H1 (cell line): ENCODE results near the gene DNAAF8. TPM values are rescaled to one million over a fixed set of nuclear protein-coding genes. Genes with fewer than 3 reads are reported as not detected.

Experiments
- CTCF ChIA-PET: fragments of 300-600 bp; sonication (Branson Sonifier 250); formaldehyde crosslinking; loops from one replicate; lab custom pipeline; 2021; ENCODE audit not compliant: partially characterized antibody; lab: Charles Lee
- POLR2A ChIA-PET: fragments of 300-600 bp; sonication (Branson Sonifier 250); formaldehyde crosslinking; loops from one replicate; lab custom pipeline; 2021; ENCODE audit warnings: inconsistent platforms; ENCODE audit not compliant: partially characterized antibody; lab: Charles Lee
- DNase-seq, 2 experiments: peaks; one replicate each; pipeline versions ENCODE4 v3.0.0 to v3.0.0-alpha.2; 2010 to 2022; ENCODE audit warnings: low spot score in 2 of 2, low read depth in 1 of 2, mixed read lengths in 1 of 2
- FAIRE-seq: peaks from 2 replicates; lab custom pipeline; 2011; peaks lifted over from hg19 to GRCh38; lab: Jason Lieb, UNC
- H2AFZ ChIP-seq: 2 replicates; pipeline ENCODE4 v1.8.1; 2012; ENCODE audit warnings: low read length, inconsistent platforms
- H2AK5ac ChIP-seq: 2 replicates; pipeline ENCODE4 v1.6.1; 2013; ENCODE audit warnings: low read depth, low read length
- H2BK120ac ChIP-seq: replicated peaks from 2 replicates; pipeline ENCODE3; 2013; ENCODE audit warnings: low read depth, low read length, inconsistent platforms
- H2BK12ac ChIP-seq: 2 replicates; pipeline ENCODE4 v1.6.1; 2013; ENCODE audit warnings: low read depth, low read length
- H2BK15ac ChIP-seq: 2 replicates; pipeline ENCODE4 v1.6.1; 2013; ENCODE audit warnings: low read length
- H2BK20ac ChIP-seq: 2 replicates; pipeline ENCODE4 v1.6.1; 2013; ENCODE audit warnings: low read length
- H2BK5ac ChIP-seq: 2 replicates; pipeline ENCODE4 v1.6.1; 2013; ENCODE audit warnings: low read depth, low read length
- H3K14ac ChIP-seq: 2 replicates; pipeline ENCODE4 v1.6.1; 2013; ENCODE audit warnings: inconsistent platforms; ENCODE audit not compliant: insufficient read length
- H3K18ac ChIP-seq: 2 replicates; pipeline ENCODE4 v1.6.1; 2013; ENCODE audit warnings: low read length; ENCODE audit errors: extremely low read depth
- H3K23ac ChIP-seq: 2 replicates; pipeline ENCODE4 v1.6.1; 2013; ENCODE audit warnings: inconsistent platforms; ENCODE audit not compliant: insufficient read length
- H3K23me2 ChIP-seq: 2 replicates; pipeline ENCODE4 v1.6.1; 2013; ENCODE audit warnings: low read depth, low read length
- H3K27ac ChIP-seq: 2 replicates; pipeline ENCODE4 v1.6.1; 2011; ENCODE audit warnings: low read depth, low read length, inconsistent platforms
- H3K27me3 ChIP-seq, 4 experiments: replicated peaks in 1 of 4; 1 replicate in 1 of 4; 2 replicates in 3 of 4; pipeline versions ENCODE4 v1.6.1 to v1.8.1; 2011 to 2013; ENCODE audit warnings: low read length in 3 of 4, mild to moderate bottlenecking in 3 of 4, inconsistent platforms in 2 of 4, mixed read lengths in 2 of 4, moderate library complexity in 1 of 4; ENCODE audit not compliant: control insufficient read depth in 3 of 4, insufficient read depth in 3 of 4; ENCODE audit errors: extremely low read depth in 1 of 4
- H3K36me3 ChIP-seq, 4 experiments: 2 replicates each; pipeline versions ENCODE4 v1.6.1 to v1.8.1; 2011 to 2013; ENCODE audit warnings: mild to moderate bottlenecking in 4 of 4, low read length in 3 of 4, moderate library complexity in 2 of 4, control low read depth in 1 of 4, inconsistent platforms in 1 of 4; ENCODE audit not compliant: insufficient read depth in 4 of 4, control insufficient read depth in 2 of 4
- H3K4ac ChIP-seq: replicated peaks from 2 replicates; pipeline ENCODE3; 2013; ENCODE audit warnings: low read length, low read depth, mixed read lengths, inconsistent platforms; ENCODE audit not compliant: insufficient read length
- H3K4me1 ChIP-seq, 4 experiments: replicated peaks in 1 of 4; 1 replicate in 1 of 4; 2 replicates in 3 of 4; pipeline versions ENCODE4 v1.6.1 to v1.8.1; 2011 to 2013; ENCODE audit warnings: low read length in 3 of 4, inconsistent platforms in 2 of 4, mixed read lengths in 1 of 4; ENCODE audit not compliant: insufficient read depth in 4 of 4, control insufficient read depth in 3 of 4
- H3K4me2 ChIP-seq, 2 experiments: 2 replicates each; pipeline versions ENCODE4 v1.6.1 to v1.8.1; 2011 to 2013; ENCODE audit warnings: low read depth in 2 of 2, low read length in 2 of 2, control low read depth in 1 of 2, inconsistent platforms in 1 of 2, mild to moderate bottlenecking in 1 of 2; ENCODE audit not compliant: insufficient read depth in 1 of 2
- H3K4me3 ChIP-seq, 4 experiments: fragments of 200-600, 300-600 bp in 1 of 4; sonication (generic), shearing (Covaris generic), sonication (Bioruptor Twin) in 1 of 4; 2 replicates each; pipeline versions ENCODE4 v1.5.1 to v1.8.1; 2011 to 2016; ENCODE audit warnings: low read length in 4 of 4, low read depth in 3 of 4, control low read depth in 2 of 4, inconsistent platforms in 2 of 4, mild to moderate bottlenecking in 2 of 4, mixed read lengths in 1 of 4, moderate library complexity in 1 of 4; ENCODE audit not compliant: insufficient read depth in 2 of 4; ENCODE audit errors: extremely low read depth in 1 of 4
- H3K56ac ChIP-seq: replicated peaks from 2 replicates; pipeline ENCODE3; 2013; ENCODE audit warnings: low read depth, mild to moderate bottlenecking, mixed read lengths, low read length, inconsistent platforms; ENCODE audit not compliant: insufficient read length
- H3K79me1 ChIP-seq: 2 replicates; pipeline ENCODE4 v1.6.1; 2013; ENCODE audit warnings: low read depth, low read length, control low read depth
- H3K79me2 ChIP-seq, 2 experiments: 2 replicates each; pipeline versions ENCODE4 v1.6.1 to v1.8.1; 2012 to 2013; ENCODE audit warnings: low read length in 2 of 2, mild to moderate bottlenecking in 2 of 2, inconsistent platforms in 1 of 2; ENCODE audit not compliant: insufficient read depth in 2 of 2, control insufficient read depth in 1 of 2
- H3K9ac ChIP-seq, 4 experiments: replicated peaks in 1 of 4; 1 replicate in 1 of 4; 2 replicates in 3 of 4; pipeline versions ENCODE4 v1.6.1 to v1.8.1; 2011 to 2013; ENCODE audit warnings: low read depth in 3 of 4, low read length in 3 of 4, control low read depth in 2 of 4, mild to moderate bottlenecking in 2 of 4, moderate library complexity in 2 of 4, inconsistent platforms in 1 of 4; ENCODE audit errors: extremely low read depth in 1 of 4
- H3K9me3 ChIP-seq, 2 experiments: 2 replicates each; pipeline versions ENCODE4 v1.6.1 to v1.8.1; 2012 to 2013; ENCODE audit warnings: mild to moderate bottlenecking in 2 of 2, moderate library complexity in 2 of 2, control low read depth in 1 of 2, inconsistent platforms in 1 of 2, low read depth in 1 of 2, low read length in 1 of 2, mixed read lengths in 1 of 2; ENCODE audit not compliant: insufficient read depth in 2 of 2
- H4K20me1 ChIP-seq, 2 experiments: replicated peaks in 1 of 2; 2 replicates each; pipeline versions ENCODE3 to v1.8.1; 2011 to 2013; ENCODE audit warnings: inconsistent platforms in 2 of 2, low read length in 2 of 2, mild to moderate bottlenecking in 1 of 2; ENCODE audit not compliant: insufficient read depth in 2 of 2, control insufficient read depth in 1 of 2
- H4K5ac ChIP-seq: 2 replicates; pipeline ENCODE4 v1.6.1; 2013; ENCODE audit warnings: low read length, low read depth, mixed read lengths, inconsistent platforms; ENCODE audit not compliant: insufficient read length
- H4K8ac ChIP-seq: 2 replicates; pipeline ENCODE4 v1.8.0; 2013; ENCODE audit warnings: mild to moderate bottlenecking, moderate library complexity, low read length, inconsistent platforms; ENCODE audit not compliant: insufficient read depth; ENCODE audit errors: extremely low read depth
- H4K91ac ChIP-seq: replicated peaks from 2 replicates; pipeline ENCODE3; 2013; ENCODE audit warnings: low read length, mixed read lengths, inconsistent platforms; ENCODE audit not compliant: insufficient read length
- CHD1 ChIP-seq: IDR thresholded peaks from 2 replicates; pipeline ENCODE4 v1.6.1; 2012; ENCODE audit warnings: low read depth, low read length, improper control_type of control experiment
- CTBP2 ChIP-seq: IDR thresholded peaks from 2 replicates; pipeline ENCODE4 v1.7.0; 2011; ENCODE audit warnings: borderline replicate concordance, mild to moderate bottlenecking, moderate library complexity, mixed read lengths, low read length; ENCODE audit not compliant: insufficient read depth, insufficient read length
- GTF2F1 ChIP-seq: IDR thresholded peaks from 2 replicates; pipeline ENCODE4 v1.6.1; 2012; ENCODE audit warnings: low read depth, low read length, improper control_type of control experiment, borderline replicate concordance
- NANOG ChIP-seq: IDR thresholded peaks from 2 replicates; pipeline ENCODE4 v1.6.1; 2011; ENCODE audit warnings: low read length, low read depth, mild to moderate bottlenecking, inconsistent platforms; ENCODE audit not compliant: insufficient read depth, poor library complexity, severe bottlenecking
- NRF1 ChIP-seq: IDR thresholded peaks from 2 replicates; pipeline ENCODE4 v1.6.1; 2011; ENCODE audit warnings: mild to moderate bottlenecking, low read depth, low read length, improper control_type of control experiment
- SP1 ChIP-seq: IDR thresholded peaks from 2 replicates; pipeline ENCODE4 v1.6.1; 2011; ENCODE audit warnings: low read depth, low read length
- TEAD4 ChIP-seq: IDR thresholded peaks from 2 replicates; pipeline ENCODE4 v1.6.1; 2012; ENCODE audit warnings: low read depth, low read length, inconsistent platforms, mixed read lengths
- WGBS, 2 experiments: shearing (Covaris generic) in 1 of 2; methylation state at CpG; one replicate each; pipeline versions ENCODE4 v1.1.6 to v1.1.7; 2013 to 2015; ENCODE audit warnings: low lambda C conversion rate in 2 of 2, mixed read lengths in 2 of 2, inconsistent platforms in 1 of 2, low coverage in 1 of 2, missing lambda C conversion rate in 1 of 2; ENCODE audit not compliant: insufficient replicate concordance in 2 of 2, insufficient coverage in 1 of 2, insufficient read length in 1 of 2; ENCODE audit errors: extremely low coverage in 1 of 2, missing lambda C conversion rate in 1 of 2; 5-methylcytosine and 5-hydroxymethylcytosine counted together
- polyA plus RNA-seq, 7 experiments: library from polyadenylated mRNA; depleted of rRNA in 3 of 7; stranded (reverse) in 5 of 7; unstranded in 2 of 7; fragments of >200 nt in 5 of 7; fragments of 200-250 nt in 2 of 7; gene quantifications; 1 replicate in 5 of 7; 2 replicates in 1 of 7; 4 replicates in 1 of 7; pipeline versions ENCODE4 v1.2.1 to v1.2.3, GENCODE V29; 2011 to 2013; ENCODE audit warnings: missing spikeins in 2 of 7, mixed read lengths in 2 of 7
- total RNA-seq: library from RNA; stranded (reverse); fragmentation: NEBNext Ultra II Directional; extraction: Animal tissue kit (Norgen Biotek cat#: 25700); gene quantifications from 2 replicates; pipeline ENCODE4 v1.2.1, GENCODE V29; 2021
- TF ChIP-seq, protein P1 (sequence below), 3 experiments: IDR thresholded peaks; 1 replicate in 2 of 3; 2 replicates in 1 of 3; pipeline versions ENCODE4 v1.5.1 to v1.6.1; 2011; ENCODE audit warnings: low read length in 3 of 3, mild to moderate bottlenecking in 3 of 3, inconsistent platforms in 2 of 3, low read depth in 1 of 3, moderate library complexity in 1 of 3; ENCODE audit not compliant: insufficient read depth in 1 of 3; ENCODE audit errors: control extremely low read depth in 1 of 3
- TF ChIP-seq, protein P2 (sequence below): IDR thresholded peaks from 2 replicates; pipeline ENCODE4 v1.6.1; 2012; ENCODE audit warnings: inconsistent platforms

Gene DNAAF8
- total and polyA plus RNA-seq, 2 of the 8 experiments (the other 6 are each of a cell fraction or from before 2014, with no cell fraction given) = 0.39 TPM; not detected in 1

DNA sequence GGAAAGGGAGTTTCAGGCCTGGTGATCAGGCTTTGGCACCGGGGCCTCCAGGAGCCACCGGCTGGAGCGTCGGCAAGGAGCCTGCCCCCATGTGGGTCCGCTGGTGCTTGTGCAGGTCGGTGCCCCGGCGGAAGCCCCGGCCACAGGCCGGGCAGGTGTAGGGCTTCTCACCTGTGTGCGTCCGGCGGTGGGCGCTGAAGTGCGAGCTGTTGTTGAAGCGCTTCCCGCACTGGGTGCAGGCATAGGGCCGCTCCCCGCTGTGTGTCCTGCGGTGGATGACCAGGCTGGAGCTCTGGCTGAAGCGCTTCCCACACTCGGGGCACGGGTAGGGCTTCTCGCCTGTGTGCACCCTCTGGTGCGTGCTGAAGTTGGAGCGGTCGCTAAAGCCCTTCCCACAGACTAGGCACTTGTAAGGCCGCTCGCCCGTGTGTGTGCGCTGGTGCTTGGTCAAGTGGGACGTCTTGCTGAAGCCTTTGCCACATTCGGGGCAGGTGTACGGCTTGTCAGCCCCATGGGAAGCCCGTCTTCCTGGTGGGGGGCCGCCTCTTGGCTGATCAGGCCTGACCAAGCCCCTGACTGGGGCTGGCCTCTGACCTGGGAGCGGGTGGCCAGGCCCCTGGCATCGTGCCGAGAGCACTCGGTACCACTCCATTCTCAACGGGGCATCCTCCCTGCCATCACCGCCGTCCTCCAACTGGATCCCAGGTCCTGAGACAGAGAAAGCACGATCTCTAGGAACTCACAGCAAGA is 18.2 kb downstream of the DNAAF8 start:
- H3K14ac ChIP-seq = no peak overlapping the region
- H2AK5ac ChIP-seq = no peak overlapping the region
- peak overlapping the region; percentile 11; the same call in 1 of the 2 replicates for H4K8ac ChIP-seq
- H3K27me3 ChIP-seq = no peaks in the 10 kb centered on the region
- H3K18ac ChIP-seq = no peak overlapping the region
- FAIRE-seq (no peak), DNase-seq (no peak)
- no peaks in the 10 kb centered on the region; the same call in none of the 2 replicates for H3K79me1 ChIP-seq
- no peak overlapping the region for H2BK12ac ChIP-seq
- no peak overlapping the region for H2BK20ac ChIP-seq
- H3K4ac ChIP-seq = no peak overlapping the region
- H4K20me1 ChIP-seq = peaks cover 0 to 3% of the 10 kb centered on the region in 2 experiments
- no peak overlapping the region for H2AFZ ChIP-seq
- ChIA-PET POLR2A (interaction anchor here (1.0 to 2.9 kb wide), 3 partner anchors 8 to 18 kb away, joined by 4 to 16 read pairs (median 6); partner anchors contain the start of genes ANKS3 and DNAAF8), CTCF (interaction anchor here (1.0 kb wide), 1 partner anchor 14 kb away, joined by 3 read pairs; no protein-coding TSS in a partner anchor)
- no peak overlapping the region for H2BK120ac ChIP-seq
- no peak overlapping the region for H3K9ac ChIP-seq
- no peaks in the 10 kb centered on the region for H3K79me2 ChIP-seq
- H3K36me3 ChIP-seq = peaks cover 3 to 31% (median 22%) of the 10 kb centered on the region in 4 experiments; a peak in 6 of 8 replicates
- H2BK5ac ChIP-seq = no peak overlapping the region
- H3K23ac ChIP-seq = no peak overlapping the region
- no peak overlapping the region for H3K4me3 ChIP-seq
- H3K56ac ChIP-seq = no peak overlapping the region
- no peak overlapping the region for H4K5ac ChIP-seq
- 97% methylated on average over 44 of the region's 44 CpGs; no CpG with 5 or more reads in 1 of the 2 experiments for WGBS, 2 experiments
- H3K9me3 ChIP-seq = peaks cover 0 to 5% of the 10 kb centered on the region in 2 experiments; a peak in 1 of 4 replicates
- no peak overlapping the region for H4K91ac ChIP-seq
- no peak overlapping the region for H3K27ac ChIP-seq
- no peak overlapping the region for H2BK15ac ChIP-seq
- H3K4me2 ChIP-seq = no peak overlapping the region
- no peaks in the 10 kb centered on the region for H3K4me1 ChIP-seq
- H3K23me2 ChIP-seq = no peaks in the 10 kb centered on the region
- no peak for TF ChIP-seq TEAD4
- TF ChIP-seq GTF2F1 = no peak
- TF ChIP-seq NRF1 = no peak
- TF ChIP-seq SP1 = no peak
- TF ChIP-seq, protein P1, sequence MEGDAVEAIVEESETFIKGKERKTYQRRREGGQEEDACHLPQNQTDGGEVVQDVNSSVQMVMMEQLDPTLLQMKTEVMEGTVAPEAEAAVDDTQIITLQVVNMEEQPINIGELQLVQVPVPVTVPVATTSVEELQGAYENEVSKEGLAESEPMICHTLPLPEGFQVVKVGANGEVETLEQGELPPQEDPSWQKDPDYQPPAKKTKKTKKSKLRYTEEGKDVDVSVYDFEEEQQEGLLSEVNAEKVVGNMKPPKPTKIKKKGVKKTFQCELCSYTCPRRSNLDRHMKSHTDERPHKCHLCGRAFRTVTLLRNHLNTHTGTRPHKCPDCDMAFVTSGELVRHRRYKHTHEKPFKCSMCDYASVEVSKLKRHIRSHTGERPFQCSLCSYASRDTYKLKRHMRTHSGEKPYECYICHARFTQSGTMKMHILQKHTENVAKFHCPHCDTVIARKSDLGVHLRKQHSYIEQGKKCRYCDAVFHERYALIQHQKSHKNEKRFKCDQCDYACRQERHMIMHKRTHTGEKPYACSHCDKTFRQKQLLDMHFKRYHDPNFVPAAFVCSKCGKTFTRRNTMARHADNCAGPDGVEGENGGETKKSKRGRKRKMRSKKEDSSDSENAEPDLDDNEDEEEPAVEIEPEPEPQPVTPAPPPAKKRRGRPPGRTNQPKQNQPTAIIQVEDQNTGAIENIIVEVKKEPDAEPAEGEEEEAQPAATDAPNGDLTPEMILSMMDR (IDR thresholded peaks at IDR 0.05; ENCODE audit: control extremely low read depth in 1 of 3, insufficient read depth in 1 of 3, low read depth in 1 of 3, low read length in 3 of 3) = no peak
- TF ChIP-seq NANOG = no peak
- TF ChIP-seq, protein P2, sequence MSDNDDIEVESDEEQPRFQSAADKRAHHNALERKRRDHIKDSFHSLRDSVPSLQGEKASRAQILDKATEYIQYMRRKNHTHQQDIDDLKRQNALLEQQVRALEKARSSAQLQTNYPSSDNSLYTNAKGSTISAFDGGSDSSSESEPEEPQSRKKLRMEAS = no peak
- TF ChIP-seq CHD1 = no peak
- TF ChIP-seq CTBP2 = no peak
